Amniotic epithelial cell (primary cell): ENCODE results near the gene ALX3.
"Not testable (repeated sequence)": the region's sequence is repeated elsewhere in the genome, so short reads cannot be mapped to it uniquely, and the experiment has no call there.

Experiments
- DNase-seq: peaks from one replicate; pipeline ENCODE4 v3.0.0-alpha.2; 2010; ENCODE audit warnings: low read depth

ALX3 gene

GRCh38 chr1:110047463-110047862 is 23.0 kb downstream of the ALX3 start:
- DNase-seq = no peak

- DNase-seq = no peak
These were observed 27.5 kb downstream of the ALX3 start for GRCh38 chr1:110043016-110043415.

GRCh38 chr1:110040548-110040947 is 29.9 kb downstream of the ALX3 start:
- DNase-seq = no peak

GRCh38 chr1:110039641-110040040 is 30.8 kb downstream of the ALX3 start:
- no peak for DNase-seq

- DNase-seq = no peak
These were observed 32.2 kb downstream of the ALX3 start for GRCh38 chr1:110038271-110038670.

- no peak for DNase-seq
These were observed 35.2 kb downstream of the ALX3 start for GRCh38 chr1:110035236-110035752.

GRCh38 chr1:110034451-110035235 is 35.8 kb downstream of the ALX3 start, which contains the start of gene STRIP1:
STRIP1 (plus strand) TSS chr1:110034624; CDS start chr1:110034638, 14 bp downstream.
- DNase-seq = peak; percentile 95

- no peak for DNase-seq
These were observed 36.4 kb downstream of the ALX3 start for GRCh38 chr1:110034040-110034450.

GRCh38 chr1:110033421-110033820 is 37.1 kb downstream of the ALX3 start:
- DNase-seq = no peak

- no peak for DNase-seq
These were observed 38.1 kb downstream of the ALX3 start for GRCh38 chr1:110032327-110032726.

GRCh38 chr1:110030687-110031086 is 39.8 kb downstream of the ALX3 start:
- not testable (repeated sequence) for DNase-seq

GRCh38 chr1:110024613-110025012 is 45.9 kb downstream of the ALX3 start:
- no peak for DNase-seq

GRCh38 chr1:110021285-110021684 is 49.2 kb downstream of the ALX3 start:
- no peak for DNase-seq

GRCh38 chr1:110019770-110020169 is 50.7 kb downstream of the ALX3 start:
- DNase-seq = no peak

- no peak for DNase-seq
These were observed 52.1 kb downstream of the ALX3 start for GRCh38 chr1:110018396-110018795.

- no peak for DNase-seq
These were observed 52.7 kb downstream of the ALX3 start for GRCh38 chr1:110017792-110018191.

- no peak for DNase-seq
These were observed 58.2 kb downstream of the ALX3 start for GRCh38 chr1:110012100-110012780.

- peak; percentile 68 for DNase-seq
These were observed 58.9 kb downstream of the ALX3 start for GRCh38 chr1:110011527-110012041.
